ENCODE results near the gene CPN1. TPM values are rescaled to one million over a fixed set of nuclear protein-coding genes. Genes with fewer than 3 reads are reported as not detected.
"Not testable (repeated sequence)": the region's sequence is repeated elsewhere in the genome, so short reads cannot be mapped to it uniquely, and the experiment has no call there.

CPN1 gene
- total RNA-seq = 0.07 TPM in 1 of 2 replicates, not detected in the other

GRCh38 chr10:100081075-100082001 is at the start of gene CPN1:
TSS of gene CPN1 (minus strand) at chr10:100081869. CDS start at chr10:100081625, 244 bp downstream.
- no peak within 1 kb of the TSS for H3K4me3 ChIP-seq (ENCODE audit: low read depth, low read length)
- TF ChIP-seq, protein P1, sequence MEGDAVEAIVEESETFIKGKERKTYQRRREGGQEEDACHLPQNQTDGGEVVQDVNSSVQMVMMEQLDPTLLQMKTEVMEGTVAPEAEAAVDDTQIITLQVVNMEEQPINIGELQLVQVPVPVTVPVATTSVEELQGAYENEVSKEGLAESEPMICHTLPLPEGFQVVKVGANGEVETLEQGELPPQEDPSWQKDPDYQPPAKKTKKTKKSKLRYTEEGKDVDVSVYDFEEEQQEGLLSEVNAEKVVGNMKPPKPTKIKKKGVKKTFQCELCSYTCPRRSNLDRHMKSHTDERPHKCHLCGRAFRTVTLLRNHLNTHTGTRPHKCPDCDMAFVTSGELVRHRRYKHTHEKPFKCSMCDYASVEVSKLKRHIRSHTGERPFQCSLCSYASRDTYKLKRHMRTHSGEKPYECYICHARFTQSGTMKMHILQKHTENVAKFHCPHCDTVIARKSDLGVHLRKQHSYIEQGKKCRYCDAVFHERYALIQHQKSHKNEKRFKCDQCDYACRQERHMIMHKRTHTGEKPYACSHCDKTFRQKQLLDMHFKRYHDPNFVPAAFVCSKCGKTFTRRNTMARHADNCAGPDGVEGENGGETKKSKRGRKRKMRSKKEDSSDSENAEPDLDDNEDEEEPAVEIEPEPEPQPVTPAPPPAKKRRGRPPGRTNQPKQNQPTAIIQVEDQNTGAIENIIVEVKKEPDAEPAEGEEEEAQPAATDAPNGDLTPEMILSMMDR (IDR thresholded peaks at IDR 0.05; ENCODE audit: insufficient read depth, low read length, poor library complexity, severe bottlenecking) = no peak
- H3K36me3 ChIP-seq (ENCODE audit: control insufficient read depth, insufficient read depth, low read length) = no peaks in the 10 kb centered on the region
- peaks cover 6% of the 10 kb centered on the region for H3K27me3 ChIP-seq (ENCODE audit: control insufficient read depth, insufficient read depth, low read length)
- DNase-seq (ENCODE audit: low read depth) = no peak

DNA sequence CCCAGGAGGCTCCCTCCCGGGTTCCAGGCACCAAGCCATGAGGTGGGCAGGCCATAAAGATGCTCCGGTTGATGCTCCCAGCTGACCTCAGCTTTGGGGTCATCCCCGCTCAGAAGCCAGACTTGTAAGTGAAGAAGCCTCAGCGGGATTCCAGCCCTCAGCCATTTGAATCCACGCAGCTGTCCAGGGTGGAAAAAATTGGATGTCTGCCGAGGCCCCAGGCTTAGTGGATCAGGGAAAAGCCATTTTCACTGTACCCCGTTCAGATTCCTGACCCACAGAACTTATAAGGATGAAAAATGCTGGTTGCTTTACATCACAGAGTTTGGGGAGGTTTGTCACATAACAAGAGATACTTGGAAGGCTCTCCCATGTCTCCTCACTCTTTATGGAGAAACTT is 49.2 kb upstream of the CPN1 start:
- TF ChIP-seq, protein P1 (IDR thresholded peaks at IDR 0.05; ENCODE audit: insufficient read depth, low read length, poor library complexity, severe bottlenecking) = no peak
- no peaks in the 10 kb centered on the region for H3K27me3 ChIP-seq (ENCODE audit: control insufficient read depth, insufficient read depth, low read length)
- no peaks in the 10 kb centered on the region for H3K36me3 ChIP-seq (ENCODE audit: control insufficient read depth, insufficient read depth, low read length)
- DNase-seq (ENCODE audit: low read depth) = no peak
- no peak overlapping the region for H3K4me3 ChIP-seq (ENCODE audit: low read depth, low read length)

- Histone ChIP-seq H3K27me3 (ENCODE audit: control insufficient read depth, insufficient read depth, low read length) (no peaks in the 10 kb centered on the region), H3K36me3 (ENCODE audit: control insufficient read depth, insufficient read depth, low read length) (no peaks in the 10 kb centered on the region), H3K4me3 (ENCODE audit: low read depth, low read length) (no peak overlapping the region)
- DNase-seq (ENCODE audit: low read depth) = no peak
- TF ChIP-seq, protein P1 (IDR thresholded peaks at IDR 0.05; ENCODE audit: insufficient read depth, low read length, poor library complexity, severe bottlenecking) = no peak
Measured at GRCh38 chr10:100129424-100129823, 47.8 kb upstream of the CPN1 start.

GRCh38 chr10:100128951-100129350 is 47.3 kb upstream of the CPN1 start:
- H3K4me3 ChIP-seq (ENCODE audit: low read depth, low read length) = no peak overlapping the region

GRCh38 chr10:100125335-100125734 is 43.7 kb upstream of the CPN1 start:
- not testable (repeated sequence) for DNase-seq (ENCODE audit: low read depth); H3K36me3 ChIP-seq (ENCODE audit: control insufficient read depth, insufficient read depth, low read length); H3K27me3 ChIP-seq (ENCODE audit: control insufficient read depth, insufficient read depth, low read length); H3K4me3 ChIP-seq (ENCODE audit: low read depth, low read length)

More at GRCh38 chr10:100128951-100129350, 47.3 kb upstream of the CPN1 start:
- no peak for DNase-seq (ENCODE audit: low read depth)
- Histone ChIP-seq H3K36me3 (ENCODE audit: control insufficient read depth, insufficient read depth, low read length) (no peaks in the 10 kb centered on the region), H3K27me3 (ENCODE audit: control insufficient read depth, insufficient read depth, low read length) (no peaks in the 10 kb centered on the region)
- TF ChIP-seq, protein P1 (IDR thresholded peaks at IDR 0.05; ENCODE audit: insufficient read depth, low read length, poor library complexity, severe bottlenecking) = no peak

GRCh38 chr10:100124097-100124496 is 42.4 kb upstream of the CPN1 start:
- DNase-seq (ENCODE audit: low read depth) = no peak
- H3K4me3 ChIP-seq (ENCODE audit: low read depth, low read length) = no peak overlapping the region
- TF ChIP-seq, protein P1 (IDR thresholded peaks at IDR 0.05; ENCODE audit: insufficient read depth, low read length, poor library complexity, severe bottlenecking) = no peak
- H3K36me3 ChIP-seq (ENCODE audit: control insufficient read depth, insufficient read depth, low read length) = no peaks in the 10 kb centered on the region
- H3K27me3 ChIP-seq (ENCODE audit: control insufficient read depth, insufficient read depth, low read length) = no peaks in the 10 kb centered on the region
